Transverse colon (tissue), 4 donors: ENCODE measurements around the gene SLC25A6. TPM values are rescaled to one million over a fixed set of nuclear protein-coding genes. Genes with fewer than 3 reads are reported as not detected.

ENCODE experiments used
- DNase-seq: peaks from one replicate; pipeline ENCODE4 v3.0.0-alpha.2; 2019
- H3K27ac ChIP-seq, 4 donors: fragments of 200-600 bp; sonication (generic); 2 replicates each; pipeline ENCODE4 v1.5.1; 2016 to 2018; ENCODE audit warnings: inconsistent platforms in 4 of 4
- H3K27me3 ChIP-seq: fragments of 200-600 bp; sonication (generic); 2 replicates; pipeline ENCODE4 v1.5.1; 2017; ENCODE audit warnings: inconsistent platforms
- H3K36me3 ChIP-seq, 4 donors: fragments of 200-600 bp; sonication (generic); 2 replicates each; pipeline ENCODE4 v1.5.1; 2017 to 2019; ENCODE audit warnings: inconsistent platforms in 4 of 4
- H3K4me1 ChIP-seq, 4 donors: fragments of 200-600 bp; sonication (generic); 2 replicates each; pipeline ENCODE4 v1.5.1; 2017 to 2020; ENCODE audit warnings: inconsistent platforms in 4 of 4
- H3K4me3 ChIP-seq, 4 donors: fragments of 200-600 bp; sonication (generic); 1 replicate in 1 of 4; 2 replicates in 3 of 4; pipeline versions ENCODE4 v1.5.1 to v1.6.1; 2017 to 2019; ENCODE audit warnings: inconsistent platforms in 4 of 4
- H3K9me3 ChIP-seq, 2 donors: fragments of 200-600 bp; sonication (generic); 2 replicates each; pipeline ENCODE4 v1.5.1; 2017 to 2019; ENCODE audit warnings: inconsistent platforms in 2 of 2
- EP300 ChIP-seq: sonication (generic); formaldehyde crosslinking; IDR thresholded peaks from one replicate; pipeline ENCODE4 v1.6.1; 2017; ENCODE audit warnings: antibody characterized with exemption, low read depth
- POLR2A ChIP-seq: fragments of 450-650 bp; IDR thresholded peaks from one replicate; pipeline ENCODE4 v1.6.1; 2016; ENCODE audit warnings: antibody characterized with exemption, mild to moderate bottlenecking, moderate library complexity
- POLR2AphosphoS5 ChIP-seq, 3 donors: sonication (generic); formaldehyde crosslinking; IDR thresholded peaks; one replicate each; pipeline ENCODE4 v1.6.1; 2016; ENCODE audit warnings: antibody characterized with exemption in 3 of 3
- WGBS, 2 donors: methylation state at CpG; one replicate each; pipeline ENCODE4 v1.1.5; 2018; ENCODE audit warnings: low coverage in 1 of 2; 5-methylcytosine and 5-hydroxymethylcytosine counted together
- in situ Hi-C, 4 donors: fragments of 200-750 bp; cut with MboI; loops; one replicate each; pipeline versions ENCODE4 v1.15.0 to v1.15.1; 2017; ENCODE audit warnings: low sequenced_read_pairs in 3 of 4, low pct_ligation_motif_present in 1 of 4, low pct_unique_long_range_greater_than_20kb in 1 of 4
- intact Hi-C: fragments of 100-400 bp; cut with DNase I; formaldehyde crosslinking; loops from one replicate; pipeline ENCODE4 v1.15.1; 2023; ENCODE audit warnings: low total_unique reads
- total RNA-seq, 4 donors: library from RNA; depleted of rRNA; stranded (reverse); fragments of >200 nt; gene quantifications; one replicate each; pipeline ENCODE4 v1.1.0, GENCODE V29; 2016
- TF ChIP-seq, protein P1 (sequence below), 5 experiments: fragments of 200-600 bp in 3 of 5; fragments of 450-650 bp in 2 of 5; sonication (generic) in 3 of 5; IDR thresholded peaks; 1 replicate in 2 of 5; 2 replicates in 3 of 5; pipeline ENCODE4 v1.5.1; 2016 to 2017; ENCODE audit warnings: antibody characterized with exemption in 5 of 5, inconsistent platforms in 3 of 5, mild to moderate bottlenecking in 2 of 5, moderate library complexity in 1 of 5

Gene SLC25A6
- total RNA-seq, 4 donors from 2014 or later = 473 to 699 (median 574) TPM

DNA sequence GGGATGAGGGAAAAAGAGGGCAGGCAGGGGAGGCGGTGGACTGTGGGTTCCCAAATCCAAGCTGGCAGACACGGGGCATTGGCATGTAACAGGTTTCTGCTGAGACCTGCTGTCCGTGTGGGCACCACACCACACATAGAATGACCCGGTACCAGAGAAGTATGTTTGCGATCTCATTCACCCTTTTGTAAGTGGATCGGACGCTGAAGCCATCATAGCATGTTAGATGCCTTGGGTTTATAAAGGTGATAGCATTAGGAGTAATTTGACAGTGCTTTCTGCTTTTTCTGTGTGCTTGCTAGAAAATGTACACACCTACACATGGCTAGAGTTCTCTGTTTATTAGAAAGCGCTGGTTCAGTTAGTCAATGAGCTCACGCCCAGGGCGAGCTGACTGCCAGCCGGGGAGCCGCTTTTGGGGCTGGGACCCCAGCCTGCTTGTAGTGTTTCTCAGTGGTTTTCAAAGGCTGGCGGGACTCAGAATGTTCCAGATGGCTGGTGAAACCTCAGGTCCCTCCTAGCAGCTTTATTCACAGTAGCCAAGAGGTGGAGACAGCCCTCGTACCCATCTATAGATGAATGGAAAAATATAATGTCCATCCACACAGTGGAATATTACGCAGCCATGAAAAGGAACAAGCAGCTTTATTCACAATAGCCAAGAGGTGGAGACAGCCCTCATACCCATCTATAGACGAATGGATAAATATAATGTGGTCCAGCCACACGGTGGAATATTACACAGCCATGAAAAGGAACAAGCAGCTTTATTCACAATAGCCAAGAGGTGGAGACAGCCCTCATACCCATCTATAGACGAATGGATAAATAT is 54.7 kb downstream of the SLC25A6 start:
- H3K36me3 ChIP-seq = no peaks in the 10 kb centered on the region
- in situ Hi-C loops (no loop called here), intact Hi-C loops (no loop called here)
- TF ChIP-seq POLR2AphosphoS5 (IDR thresholded peaks at IDR 0.05) (no peak), EP300 (no peak), POLR2A (no peak)
- H3K4me1 ChIP-seq = peaks cover 0 to 11% (median 0%) of the 10 kb centered on the region in 4 donors
- WGBS, 2 donors = 30 to 48% methylated on average over 8 to 18 of the region's 18 CpGs
- peak overlapping the region; percentile 3 to 53 (median 30) for H3K4me3 ChIP-seq
- peak overlapping the region; percentile 39 to 65 (median 49) for H3K27ac ChIP-seq
- no peaks in the 10 kb centered on the region for H3K27me3 ChIP-seq
- H3K9me3 ChIP-seq = peaks cover 4 to 7% of the 10 kb centered on the region in 2 donors
- DNase-seq = no peak

DNA sequence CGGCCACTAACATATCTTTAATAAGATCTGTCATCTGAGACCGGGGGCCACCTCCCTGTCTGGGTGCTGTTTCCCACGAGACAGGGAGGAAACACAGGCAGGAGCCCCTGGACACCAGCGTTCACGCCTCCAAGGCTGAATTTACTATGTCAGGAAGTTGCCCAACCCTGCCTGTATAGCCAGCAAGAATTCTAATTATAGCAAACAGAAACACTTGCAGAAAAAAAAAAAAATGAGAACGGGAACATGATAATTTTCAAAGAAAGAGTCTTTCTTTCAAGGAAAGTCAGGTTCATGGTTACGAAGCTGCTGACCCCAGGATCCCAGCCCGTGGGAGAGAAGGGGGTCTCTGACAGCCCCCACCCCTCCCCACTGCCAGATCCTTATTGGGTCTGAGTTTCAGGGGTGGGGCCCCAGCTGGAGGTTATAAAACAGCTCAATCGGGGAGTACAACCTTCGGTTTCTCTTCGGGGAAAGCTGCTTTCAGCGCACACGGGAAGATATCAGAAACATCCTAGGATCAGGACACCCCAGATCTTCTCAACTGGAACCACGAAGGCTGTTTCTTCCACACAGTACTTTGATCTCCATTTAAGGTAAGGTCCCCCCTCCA is 55.5 kb downstream of the SLC25A6 start, which contains the start of gene IL3RA:
Gene IL3RA (plus strand): TSS at position 455 of the 613 bp plus-strand sequence. CDS start 4,981 bp downstream, outside the sequence.
- H3K4me3 ChIP-seq = peak within 1 kb of the TSS; percentile 3 to 53 (median 30)
- peak within 1 kb of the TSS; percentile 39 to 65 (median 49) for H3K27ac ChIP-seq
- peaks cover 0 to 11% (median 0%) of the 10 kb centered on the region in 4 donors for H3K4me1 ChIP-seq
- peak; percentile 57 for DNase-seq
- WGBS, 2 donors = 6 to 7% methylated on average over 7 to 14 of the region's 14 CpGs
- peaks cover 4 to 7% of the 10 kb centered on the region in 2 donors for H3K9me3 ChIP-seq
- TF ChIP-seq POLR2A (no peak), POLR2AphosphoS5 (IDR thresholded peaks at IDR 0.05) (peak in 2 of 3 donors; percentile 15 to 40), EP300 (no peak)
- TF ChIP-seq, protein P1, sequence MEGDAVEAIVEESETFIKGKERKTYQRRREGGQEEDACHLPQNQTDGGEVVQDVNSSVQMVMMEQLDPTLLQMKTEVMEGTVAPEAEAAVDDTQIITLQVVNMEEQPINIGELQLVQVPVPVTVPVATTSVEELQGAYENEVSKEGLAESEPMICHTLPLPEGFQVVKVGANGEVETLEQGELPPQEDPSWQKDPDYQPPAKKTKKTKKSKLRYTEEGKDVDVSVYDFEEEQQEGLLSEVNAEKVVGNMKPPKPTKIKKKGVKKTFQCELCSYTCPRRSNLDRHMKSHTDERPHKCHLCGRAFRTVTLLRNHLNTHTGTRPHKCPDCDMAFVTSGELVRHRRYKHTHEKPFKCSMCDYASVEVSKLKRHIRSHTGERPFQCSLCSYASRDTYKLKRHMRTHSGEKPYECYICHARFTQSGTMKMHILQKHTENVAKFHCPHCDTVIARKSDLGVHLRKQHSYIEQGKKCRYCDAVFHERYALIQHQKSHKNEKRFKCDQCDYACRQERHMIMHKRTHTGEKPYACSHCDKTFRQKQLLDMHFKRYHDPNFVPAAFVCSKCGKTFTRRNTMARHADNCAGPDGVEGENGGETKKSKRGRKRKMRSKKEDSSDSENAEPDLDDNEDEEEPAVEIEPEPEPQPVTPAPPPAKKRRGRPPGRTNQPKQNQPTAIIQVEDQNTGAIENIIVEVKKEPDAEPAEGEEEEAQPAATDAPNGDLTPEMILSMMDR (IDR thresholded peaks at IDR 0.05) = no peak
- H3K27me3 ChIP-seq = no peaks in the 10 kb centered on the region
- in situ Hi-C loops = no loop called here
- intact Hi-C loops = no loop called here
- no peaks in the 10 kb centered on the region for H3K36me3 ChIP-seq

Other genes with a start within 250 kb of the SLC25A6 start
- 10 to 100 TPM in 1 of 4 donors, under 1 TPM in 1, not detected in 2; 0.41 to 15.0 TPM for gene CRLF2, start 179.5 kb downstream of the SLC25A6 start, total RNA-seq
- 1 to 10 TPM in 3 of 4 donors, under 1 TPM in 1; 0.80 to 7.1 (median 4.1) TPM for gene CSF2RA, start 123.3 kb downstream of the SLC25A6 start, total RNA-seq
- 10 to 100 TPM in 1 of 4 donors, 1 to 10 TPM in 3; 3.0 to 11.1 (median 5.8) TPM for gene IL3RA, start 55.3 kb downstream of the SLC25A6 start, total RNA-seq
- gene ASMTL, start 60.8 kb upstream of the SLC25A6 start, total RNA-seq = 10 to 100 TPM in 3 of 4 donors, 1 to 10 TPM in 1; 3.4 to 20.3 (median 18.4) TPM
- gene P2RY8, start 145.1 kb upstream of the SLC25A6 start, total RNA-seq = 1 to 10 TPM in 2 of 4 donors, under 1 TPM in 1, not detected in 1; 0.55 to 6.0 (median 3.0) TPM
- gene AKAP17A, start 199.5 kb upstream of the SLC25A6 start, total RNA-seq = 100 to 1,000 TPM in 2 of 4 donors, 10 to 100 TPM in 2; 53.7 to 134 (median 97.7) TPM
- gene ASMT, start 222.9 kb upstream of the SLC25A6 start, total RNA-seq = not detected